Mesodermal cell (in vitro differentiated cells): ENCODE data around the gene RPL10.
"Not testable (repeated sequence)": the region's sequence is repeated elsewhere in the genome, so short reads cannot be mapped to it uniquely, and the experiment has no call there.

ENCODE experiments used
- H3K27ac ChIP-seq: 2 replicates; pipeline ENCODE4 v1.7.0; 2013; ENCODE audit warnings: mild to moderate bottlenecking, low read depth, low read length, moderate library complexity; ENCODE audit not compliant: severe bottlenecking
- H3K36me3 ChIP-seq: 2 replicates; pipeline ENCODE4 v1.7.1; 2013; ENCODE audit warnings: mild to moderate bottlenecking, low read length, moderate library complexity; ENCODE audit not compliant: control insufficient read depth, insufficient read depth
- H3K4me1 ChIP-seq: one replicate; pipeline ENCODE4 v1.7.1; 2013; ENCODE audit warnings: mild to moderate bottlenecking, low read length; ENCODE audit not compliant: insufficient read depth, control insufficient read depth, poor library complexity, severe bottlenecking
- H3K4me3 ChIP-seq: 2 replicates; pipeline ENCODE4 v1.7.0; 2013; ENCODE audit warnings: low read length, control low read depth, mild to moderate bottlenecking; ENCODE audit not compliant: insufficient read depth, poor library complexity, severe bottlenecking; ENCODE audit errors: extremely low read depth
- H3K9me3 ChIP-seq: 2 replicates; pipeline ENCODE4 v1.7.1; 2013; ENCODE audit warnings: mild to moderate bottlenecking, low read length, moderate library complexity; ENCODE audit not compliant: control insufficient read depth
- WGBS, 2 experiments: methylation state at CpG; one replicate each; pipeline ENCODE4 v1.1.5; 2013; ENCODE audit warnings: missing lambda C conversion rate in 2 of 2; ENCODE audit not compliant: insufficient coverage in 2 of 2; 5-methylcytosine and 5-hydroxymethylcytosine counted together

RPL10 gene

DNA sequence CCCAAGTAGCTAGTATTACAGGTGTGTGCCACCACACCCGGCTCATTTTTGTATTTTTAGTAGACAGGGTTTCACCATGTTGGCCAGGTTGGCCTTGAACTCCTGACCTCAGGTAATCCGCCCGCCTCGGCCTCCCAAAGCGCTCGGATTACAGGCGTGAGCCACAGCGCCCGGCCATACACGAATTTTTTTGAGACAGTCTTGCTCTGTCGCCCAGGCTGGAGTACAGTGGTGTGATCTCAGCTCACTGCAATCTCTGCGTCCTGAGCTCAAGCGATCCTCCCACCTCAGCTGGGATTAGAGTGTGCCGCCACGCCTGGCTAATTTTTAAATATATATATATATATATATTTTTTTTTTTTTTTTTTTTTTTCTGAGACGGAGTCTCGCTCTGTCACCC lies 1.8 kb upstream of the RPL10 start:
- H3K4me3 ChIP-seq, result not testable (repeated sequence)

DNA sequence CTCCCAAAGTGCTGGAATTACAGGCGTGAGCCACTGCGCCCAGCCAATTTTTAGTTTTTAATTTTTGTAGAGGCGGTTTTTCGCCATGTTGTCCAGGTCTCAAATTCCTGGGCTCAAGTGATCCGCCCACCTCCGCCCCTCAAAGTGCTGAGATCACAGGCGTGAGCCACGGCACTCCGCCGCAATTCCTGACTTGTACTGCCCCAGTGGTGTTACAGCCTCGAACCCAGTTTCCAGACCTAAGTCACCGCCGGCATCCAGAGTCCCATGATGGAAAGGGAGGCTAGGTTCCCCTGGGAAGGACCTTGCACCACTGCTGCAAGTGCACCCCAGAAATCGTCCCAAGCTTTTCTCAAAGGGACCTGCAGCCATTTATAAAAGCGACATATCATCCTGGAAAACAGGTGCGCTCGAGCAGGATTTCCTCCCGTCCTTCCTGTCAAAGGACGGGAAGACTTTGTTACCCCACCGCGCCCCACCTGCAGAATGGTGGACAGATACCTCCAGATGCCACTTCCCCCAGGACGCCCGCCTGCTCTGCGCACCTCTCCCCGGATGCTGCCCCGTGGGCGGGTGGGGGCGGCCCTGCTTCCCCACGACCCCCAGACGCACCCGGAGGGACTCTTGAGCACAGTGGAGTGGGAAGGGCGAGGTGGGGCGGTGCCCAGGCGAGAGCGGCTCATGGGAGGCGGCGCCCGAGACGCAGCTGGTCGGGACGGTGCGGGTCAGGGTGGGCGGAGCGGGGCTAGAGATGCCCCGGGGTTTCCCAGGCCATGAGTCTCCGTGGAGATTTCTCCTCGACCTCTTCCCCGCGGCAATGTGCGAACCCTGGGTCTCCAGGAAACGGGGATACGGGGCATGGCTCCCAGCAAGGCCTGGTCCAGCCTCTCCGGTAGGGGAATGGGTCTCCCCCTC lies 947 bp upstream of the RPL10 start:
- Histone ChIP-seq H3K4me3 (peak overlapping the region; percentile 65), H3K9me3 (no peaks in the 10 kb centered on the region), H3K27ac (peak overlapping the region; percentile 98), H3K4me1 (no peaks in the 10 kb centered on the region), H3K36me3 (peaks cover 18% of the 10 kb centered on the region)
- WGBS, 2 experiments, result 3 to 14% methylated on average over 20 to 24 of the region's 53 CpGs

More for the DNA sequence above, 1.8 kb upstream of the RPL10 start:
- not testable (repeated sequence) for H3K27ac ChIP-seq, H3K4me1 ChIP-seq, H3K9me3 ChIP-seq
- H3K36me3 ChIP-seq, result peaks cover 18% of the 10 kb centered on the region
- WGBS, 2 experiments, result 98 to 100% methylated on average over 6 to 9 of the region's 17 CpGs

DNA sequence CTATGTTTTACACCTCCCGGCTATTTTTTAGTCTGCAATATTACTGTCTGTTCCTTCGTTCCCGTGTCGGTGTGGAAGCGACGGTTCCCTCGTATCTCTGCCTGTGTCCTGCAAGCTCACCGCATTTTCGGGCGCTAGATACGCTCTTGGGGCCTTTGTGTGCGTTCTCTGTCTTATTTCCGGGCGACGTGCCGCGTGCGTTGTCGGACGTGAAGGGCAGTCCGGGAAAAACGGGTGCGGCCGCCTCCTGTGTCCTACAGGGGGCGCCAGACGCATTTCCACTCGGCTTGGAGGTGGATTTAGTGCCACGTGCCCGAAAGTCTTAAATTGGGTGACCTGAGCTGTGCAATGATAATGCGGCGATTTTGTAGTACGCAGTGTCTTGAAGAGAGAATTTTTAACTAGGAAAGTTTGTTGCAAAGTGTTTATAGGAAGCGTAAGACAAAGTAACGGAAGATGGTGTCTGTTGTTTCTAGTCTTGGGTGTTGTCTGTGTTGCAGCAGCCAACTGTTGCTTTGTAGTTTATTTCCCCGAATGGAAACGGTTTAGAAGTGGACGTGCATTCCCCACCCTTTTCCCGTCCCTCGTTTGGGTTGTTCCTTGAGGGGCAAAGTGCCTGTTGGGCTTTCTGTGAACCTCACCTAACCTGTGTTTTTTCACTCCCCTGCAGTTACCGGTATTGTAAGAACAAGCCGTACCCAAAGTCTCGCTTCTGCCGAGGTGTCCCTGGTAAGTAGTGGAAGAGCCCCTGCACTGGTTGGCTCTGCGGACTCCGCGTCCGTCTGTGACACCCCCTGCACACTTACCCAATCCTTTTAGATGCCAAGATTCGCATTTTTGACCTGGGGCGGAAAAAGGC lies 720 bp downstream of the RPL10 start:
- H3K36me3 ChIP-seq, result peaks cover 18% of the 10 kb centered on the region
- H3K9me3 ChIP-seq, result no peaks in the 10 kb centered on the region
- peak overlapping the region; percentile 98 for H3K27ac ChIP-seq
- peak overlapping the region; percentile 65 for H3K4me3 ChIP-seq
- WGBS, 2 experiments, result 0 to 1% methylated on average over 10 to 29 of the region's 49 CpGs
- H3K4me1 ChIP-seq, result no peaks in the 10 kb centered on the region

DNA sequence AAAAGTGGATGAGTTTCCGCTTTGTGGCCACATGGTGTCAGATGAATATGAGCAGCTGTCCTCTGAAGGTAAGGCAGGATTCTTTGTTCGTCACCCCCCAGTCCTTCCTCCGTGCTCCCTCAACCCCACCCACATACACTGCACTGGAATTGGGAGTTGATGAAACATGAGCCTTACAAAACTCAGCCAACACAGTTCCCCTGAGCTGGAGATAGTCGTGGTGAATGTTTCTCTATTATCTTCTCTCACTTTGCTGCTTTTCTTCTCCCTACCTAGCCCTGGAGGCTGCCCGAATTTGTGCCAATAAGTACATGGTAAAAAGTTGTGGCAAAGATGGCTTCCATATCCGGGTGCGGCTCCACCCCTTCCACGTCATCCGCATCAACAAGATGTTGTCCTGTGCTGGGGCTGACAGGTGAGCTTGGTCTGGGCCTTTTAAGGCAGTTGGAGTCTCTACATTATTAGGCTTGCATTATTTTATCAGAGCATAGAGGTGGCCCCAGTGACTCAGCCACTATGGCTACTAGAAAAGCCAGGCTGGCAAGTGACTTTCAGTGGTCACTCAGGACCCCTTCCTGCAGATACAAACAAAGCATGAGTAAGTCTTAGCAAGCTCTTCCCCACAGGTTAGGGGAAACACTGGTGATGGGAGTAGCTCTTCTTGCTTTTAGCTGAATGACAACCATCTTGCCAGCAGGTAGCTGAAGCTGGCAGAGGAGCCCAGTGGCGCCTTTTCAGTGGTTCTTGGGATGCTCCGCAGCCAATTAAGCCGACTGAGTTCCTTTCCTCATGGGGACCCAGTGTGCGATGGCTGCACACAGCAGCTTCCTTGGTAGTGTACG lies 1.6 kb downstream of the RPL10 start:
- Histone ChIP-seq H3K4me3 (peak overlapping the region; percentile 65), H3K27ac (peak overlapping the region; percentile 98), H3K4me1 (no peaks in the 10 kb centered on the region), H3K9me3 (no peaks in the 10 kb centered on the region), H3K36me3 (peaks cover 18% of the 10 kb centered on the region)
- WGBS, 2 experiments, result 90 to 96% methylated on average over 2 to 3 of the region's 14 CpGs

GRCh38 chrX:154400369-154400817 lies 2.2 kb downstream of the RPL10 start:
- H3K9me3 ChIP-seq, H3K4me3 ChIP-seq, H3K27ac ChIP-seq, H3K4me1 ChIP-seq: not testable (repeated sequence)
- WGBS, 2 experiments, result 100% methylated on average over 1 of the region's 6 CpGs; no CpG with 5 or more reads in 1 of the 2 experiments
- peaks cover 18% of the 10 kb centered on the region for H3K36me3 ChIP-seq

GRCh38 chrX:154401045-154401799 lies 3.0 kb downstream of the RPL10 start:
- Histone ChIP-seq H3K4me1 (no peaks in the 10 kb centered on the region), H3K36me3 (peaks cover 18% of the 10 kb centered on the region), H3K4me3 (no peak overlapping the region), H3K9me3 (no peaks in the 10 kb centered on the region), H3K27ac (no peak overlapping the region)
- 82 to 93% methylated on average over 3 of the region's 6 CpGs for WGBS, 2 experiments

GRCh38 chrX:154401918-154402621 lies 3.9 kb downstream of the RPL10 start:
- no peak overlapping the region for H3K27ac ChIP-seq
- H3K36me3 ChIP-seq, result peaks cover 18% of the 10 kb centered on the region
- no peaks in the 10 kb centered on the region for H3K9me3 ChIP-seq
- WGBS, 2 experiments, result 86% methylated on average over 1 of the region's 6 CpGs; no CpG with 5 or more reads in 1 of the 2 experiments
- no peaks in the 10 kb centered on the region for H3K4me1 ChIP-seq
- H3K4me3 ChIP-seq, result no peak overlapping the region

DNA sequence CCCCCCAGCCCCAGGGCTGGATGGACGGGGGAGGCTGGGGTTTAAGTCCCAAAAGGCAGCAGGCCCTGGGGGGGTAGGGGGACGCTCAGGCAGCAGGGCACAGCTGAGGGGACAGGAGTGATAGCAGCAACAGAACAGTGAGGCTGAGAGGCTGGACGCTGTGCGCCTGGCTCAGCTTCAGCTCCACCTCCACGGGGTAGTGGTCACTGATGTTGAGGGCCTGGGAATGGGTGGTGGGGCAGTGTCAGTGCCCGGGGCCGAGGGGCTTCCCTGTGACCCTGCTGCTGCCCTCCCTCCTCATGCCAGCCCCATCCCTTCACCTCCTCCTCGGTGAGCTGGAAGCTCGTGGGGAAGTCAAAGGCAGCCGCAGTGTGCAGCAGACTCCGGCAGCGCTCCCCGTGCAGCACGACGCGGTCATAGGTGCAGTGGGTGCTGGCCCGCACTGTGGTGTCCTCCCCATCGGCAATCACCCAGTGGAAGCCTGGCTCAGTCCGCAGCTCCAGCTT lies 4.5 kb downstream of the RPL10 start:
- WGBS, 2 experiments, result 91 to 92% methylated on average over 5 to 9 of the region's 19 CpGs
- Histone ChIP-seq H3K27ac (no peak overlapping the region), H3K4me1 (no peaks in the 10 kb centered on the region), H3K36me3 (peaks cover 18% of the 10 kb centered on the region), H3K9me3 (no peaks in the 10 kb centered on the region), H3K4me3 (no peak overlapping the region)

DNA sequence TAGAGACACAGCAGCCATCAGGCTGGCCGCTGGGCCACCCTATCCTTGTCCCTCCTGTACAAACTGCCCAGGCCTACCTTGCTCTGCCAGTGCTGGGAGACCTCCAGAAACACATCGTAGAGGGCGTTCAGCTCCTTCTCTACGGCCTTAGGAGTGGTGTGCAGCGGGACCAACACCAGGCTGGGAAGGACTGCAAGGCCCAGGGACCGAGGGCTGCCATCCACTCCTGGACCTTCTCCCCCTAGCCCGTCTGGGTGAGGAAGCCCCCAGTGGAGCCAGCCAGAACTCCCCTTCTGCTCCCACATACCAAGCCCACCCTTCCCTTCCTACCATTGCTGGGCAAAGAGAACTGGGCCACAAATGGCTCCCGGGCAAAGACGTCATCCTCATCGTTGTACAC lies 5.0 kb downstream of the RPL10 start:
- WGBS, 2 experiments, result 80 to 95% methylated on average over 1 to 8 of the region's 10 CpGs

More for the DNA sequence above, 5.0 kb downstream of the RPL10 start:
- Histone ChIP-seq H3K9me3 (no peaks in the 10 kb centered on the region), H3K27ac (no peak overlapping the region), H3K4me3 (no peak overlapping the region), H3K36me3 (peaks cover 18% of the 10 kb centered on the region), H3K4me1 (no peaks in the 10 kb centered on the region)
